Renal cortex interstitium (tissue), 3 donors: Measurements from ENCODE around the gene LYSMD3. TPM values are rescaled to one million over a fixed set of nuclear protein-coding genes. Genes with fewer than 3 reads are reported as not detected.

Source experiments
- polyA plus RNA-seq, 3 donors: library from polyadenylated mRNA; unstranded; fragments of 120-200 nt; gene quantifications; one replicate each; pipeline ENCODE4 v1.2.1, GENCODE V29; 2013; ENCODE audit not compliant: insufficient read length in 3 of 3

The LYSMD3 gene
- polyA plus RNA-seq, 3 donors, result 25.7 to 31.9 (median 30.8) TPM

Other genes with a start within 250 kb of the LYSMD3 start
- 10 to 100 TPM; 66.5 to 88.9 (median 75.5) TPM for gene CETN3, start 119.8 kb downstream of the LYSMD3 start, polyA plus RNA-seq
- 10 to 100 TPM in 2 of 3 donors, 1 to 10 TPM in 1; 9.6 to 11.3 (median 10.9) TPM for gene MBLAC2, start 54.8 kb downstream of the LYSMD3 start, polyA plus RNA-seq
- 1 to 10 TPM; 2.1 to 3.5 (median 2.7) TPM for gene POLR3G, start 54.7 kb downstream of the LYSMD3 start, polyA plus RNA-seq
- 10 to 100 TPM in 2 of 3 donors, 1 to 10 TPM in 1; 8.4 to 12.8 (median 12.4) TPM for gene ADGRV1, start 29.2 kb upstream of the LYSMD3 start, polyA plus RNA-seq